Ascending aorta (tissue), 2 donors: ENCODE results near the gene FRAS1. TPM values are rescaled to one million over a fixed set of nuclear protein-coding genes. Genes with fewer than 3 reads are reported as not detected.

Source experiments
- DNase-seq, 2 donors: peaks; one replicate each; pipeline ENCODE4 v3.0.0-alpha.2; 2019; ENCODE audit warnings: low spot score in 2 of 2
- H3K27ac ChIP-seq, 2 donors: fragments of 200-600 bp; sonication (generic); one replicate each; pipeline ENCODE4 v1.5.1; 2016 to 2017; ENCODE audit warnings: mild to moderate bottlenecking in 1 of 2
- H3K27me3 ChIP-seq: fragments of 200-600 bp; sonication (generic); one replicate; pipeline ENCODE4 v1.5.1; 2017
- H3K36me3 ChIP-seq, 2 donors: fragments of 200-600 bp; sonication (generic); one replicate each; pipeline ENCODE4 v1.5.1; 2016
- H3K4me1 ChIP-seq, 2 donors: fragments of 200-600 bp; sonication (generic); one replicate each; pipeline ENCODE4 v1.5.1; 2016 to 2017; ENCODE audit warnings: mild to moderate bottlenecking in 1 of 2
- H3K4me3 ChIP-seq, 2 donors: fragments of 200-600 bp; sonication (generic); one replicate each; pipeline ENCODE4 v1.5.1; 2016 to 2017; ENCODE audit warnings: mild to moderate bottlenecking in 1 of 2
- H3K9me3 ChIP-seq, 2 donors: fragments of 200-600 bp; sonication (generic); one replicate each; pipeline ENCODE4 v1.5.1; 2016
- intact Hi-C: fragments of 100-400 bp; cut with DNase I; formaldehyde crosslinking; loops from one replicate; pipeline ENCODE4 v1.15.1; 2023
- total RNA-seq: library from RNA; depleted of rRNA; stranded (reverse); fragments of >200 nt; gene quantifications from one replicate; pipeline ENCODE4 v1.1.0, GENCODE V29; 2016
- TF ChIP-seq, protein P1 (sequence below), 3 experiments: fragments of 200-600 bp in 2 of 3; fragments of 450-650 bp in 1 of 3; sonication (generic) in 2 of 3; IDR thresholded peaks; one replicate each; pipeline ENCODE4 v1.5.1; 2016 to 2019; ENCODE audit warnings: antibody characterized with exemption in 3 of 3, mild to moderate bottlenecking in 1 of 3, moderate library complexity in 1 of 3

Gene FRAS1
- total RNA-seq, 1 donor from 2014 or later = 0.75 TPM

DNA sequence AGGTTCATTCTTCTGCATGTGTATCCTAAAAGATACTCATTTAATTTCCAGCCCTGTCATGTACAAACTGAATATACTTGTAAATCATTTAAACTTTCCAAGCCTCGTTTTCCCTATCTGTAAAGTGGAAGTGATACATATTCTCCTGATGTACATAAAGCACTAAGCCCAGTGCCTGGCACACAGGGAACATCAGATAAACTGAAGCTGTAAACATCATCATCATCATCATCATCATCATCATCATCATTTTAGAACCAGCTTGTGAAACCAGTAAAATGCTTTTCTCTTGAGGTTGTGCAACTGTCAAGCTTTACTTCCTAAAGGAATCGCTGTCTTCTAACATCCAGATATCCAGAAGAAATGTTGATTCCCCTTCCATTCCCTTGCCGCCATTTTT, 411.1 kb downstream of the FRAS1 start:
- Histone ChIP-seq H3K4me3 (no peak overlapping the region), H3K27ac (no peak overlapping the region), H3K9me3 (no peaks in the 10 kb centered on the region), H3K27me3 (no peaks in the 10 kb centered on the region), H3K36me3 (no peaks in the 10 kb centered on the region), H3K4me1 (no peaks in the 10 kb centered on the region)
- TF ChIP-seq, protein P1, sequence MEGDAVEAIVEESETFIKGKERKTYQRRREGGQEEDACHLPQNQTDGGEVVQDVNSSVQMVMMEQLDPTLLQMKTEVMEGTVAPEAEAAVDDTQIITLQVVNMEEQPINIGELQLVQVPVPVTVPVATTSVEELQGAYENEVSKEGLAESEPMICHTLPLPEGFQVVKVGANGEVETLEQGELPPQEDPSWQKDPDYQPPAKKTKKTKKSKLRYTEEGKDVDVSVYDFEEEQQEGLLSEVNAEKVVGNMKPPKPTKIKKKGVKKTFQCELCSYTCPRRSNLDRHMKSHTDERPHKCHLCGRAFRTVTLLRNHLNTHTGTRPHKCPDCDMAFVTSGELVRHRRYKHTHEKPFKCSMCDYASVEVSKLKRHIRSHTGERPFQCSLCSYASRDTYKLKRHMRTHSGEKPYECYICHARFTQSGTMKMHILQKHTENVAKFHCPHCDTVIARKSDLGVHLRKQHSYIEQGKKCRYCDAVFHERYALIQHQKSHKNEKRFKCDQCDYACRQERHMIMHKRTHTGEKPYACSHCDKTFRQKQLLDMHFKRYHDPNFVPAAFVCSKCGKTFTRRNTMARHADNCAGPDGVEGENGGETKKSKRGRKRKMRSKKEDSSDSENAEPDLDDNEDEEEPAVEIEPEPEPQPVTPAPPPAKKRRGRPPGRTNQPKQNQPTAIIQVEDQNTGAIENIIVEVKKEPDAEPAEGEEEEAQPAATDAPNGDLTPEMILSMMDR (IDR thresholded peaks at IDR 0.05) = no peak
- intact Hi-C loops = no loop called here
- DNase-seq = no peak

DNA sequence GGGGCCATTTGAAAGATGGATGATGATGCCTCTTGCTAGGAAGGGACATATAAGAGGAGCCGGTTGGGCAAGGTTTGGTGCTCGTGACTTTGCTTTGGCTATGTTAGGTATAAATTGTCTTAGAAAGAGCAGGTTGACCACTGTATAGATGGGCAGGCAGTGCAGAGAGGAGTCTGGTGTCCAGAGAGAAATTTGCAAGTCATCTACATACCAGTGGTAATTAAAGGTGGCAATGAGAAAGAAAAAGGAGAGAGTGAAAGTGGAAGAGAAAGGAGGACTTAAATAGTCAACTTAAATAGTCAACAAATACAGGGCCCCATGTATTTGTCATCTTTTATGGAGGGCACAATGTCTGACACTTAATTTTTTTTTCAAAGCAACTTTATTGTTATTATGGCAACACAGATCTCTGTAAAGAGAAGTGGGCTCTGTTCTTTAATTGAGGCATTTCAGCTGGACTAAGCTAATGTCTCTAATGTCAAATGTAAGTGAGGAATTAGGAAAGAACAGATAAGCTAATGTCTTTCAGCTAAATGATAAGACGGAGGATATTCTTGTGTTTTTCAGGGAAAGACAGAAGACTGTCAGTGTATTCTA, 419.1 kb downstream of the FRAS1 start:
- no peaks in the 10 kb centered on the region for H3K36me3 ChIP-seq
- no peaks in the 10 kb centered on the region for H3K4me1 ChIP-seq
- TF ChIP-seq, protein P1 (IDR thresholded peaks at IDR 0.05) = no peak
- H3K9me3 ChIP-seq = no peaks in the 10 kb centered on the region
- intact Hi-C loops = no loop called here
- no peak for DNase-seq
- no peak overlapping the region for H3K27ac ChIP-seq
- no peak overlapping the region for H3K4me3 ChIP-seq
- H3K27me3 ChIP-seq = no peaks in the 10 kb centered on the region

DNA sequence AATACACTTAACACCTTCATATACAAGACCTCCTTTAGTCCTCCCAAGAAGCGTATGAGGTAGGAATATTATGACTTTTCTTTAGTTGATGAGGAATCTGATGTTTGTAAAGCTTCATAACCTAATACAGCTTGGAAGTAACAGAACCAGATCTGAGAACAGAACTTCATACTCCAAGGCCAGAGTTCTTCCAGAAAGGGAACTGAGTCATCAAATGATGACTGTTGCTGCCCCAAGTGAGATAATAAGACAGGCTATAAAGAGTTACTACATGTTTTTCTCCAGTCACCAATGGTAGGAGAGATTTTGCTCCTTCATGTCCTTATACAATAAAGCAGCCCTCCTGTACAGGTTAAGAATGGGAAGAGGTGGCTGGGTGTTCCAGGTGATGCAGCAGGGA, 420.2 kb downstream of the FRAS1 start:
- TF ChIP-seq, protein P1 (IDR thresholded peaks at IDR 0.05) = no peak
- Histone ChIP-seq H3K27me3 (no peaks in the 10 kb centered on the region), H3K9me3 (no peaks in the 10 kb centered on the region), H3K36me3 (no peaks in the 10 kb centered on the region), H3K4me1 (no peaks in the 10 kb centered on the region), H3K4me3 (no peak overlapping the region), H3K27ac (no peak overlapping the region)
- DNase-seq = no peak
- intact Hi-C loops = no loop called here

DNA sequence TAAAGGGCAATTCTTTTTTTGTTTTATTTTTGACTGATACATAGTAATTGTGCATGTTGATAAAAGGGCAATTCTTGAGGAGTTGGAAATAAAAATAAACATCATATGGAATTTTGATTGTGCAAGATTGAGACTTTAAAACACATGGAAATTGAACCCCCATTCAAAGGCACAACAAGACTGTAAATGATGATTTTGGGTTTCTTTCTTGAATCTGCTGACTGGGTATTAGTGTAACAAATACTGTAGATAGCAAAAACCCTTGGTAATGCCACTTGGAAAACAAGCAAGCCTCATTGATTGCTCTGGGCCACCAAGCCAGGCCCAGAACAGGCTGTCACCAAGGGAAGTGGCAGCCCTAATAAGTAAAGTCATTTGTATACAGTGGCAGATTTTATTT, 421.4 kb downstream of the FRAS1 start:
- TF ChIP-seq, protein P1 (IDR thresholded peaks at IDR 0.05) = no peak
- intact Hi-C loops = no loop called here
- Histone ChIP-seq H3K9me3 (no peaks in the 10 kb centered on the region), H3K4me3 (no peak overlapping the region), H3K27me3 (no peaks in the 10 kb centered on the region), H3K27ac (no peak overlapping the region), H3K4me1 (no peaks in the 10 kb centered on the region), H3K36me3 (no peaks in the 10 kb centered on the region)
- no peak for DNase-seq

DNA sequence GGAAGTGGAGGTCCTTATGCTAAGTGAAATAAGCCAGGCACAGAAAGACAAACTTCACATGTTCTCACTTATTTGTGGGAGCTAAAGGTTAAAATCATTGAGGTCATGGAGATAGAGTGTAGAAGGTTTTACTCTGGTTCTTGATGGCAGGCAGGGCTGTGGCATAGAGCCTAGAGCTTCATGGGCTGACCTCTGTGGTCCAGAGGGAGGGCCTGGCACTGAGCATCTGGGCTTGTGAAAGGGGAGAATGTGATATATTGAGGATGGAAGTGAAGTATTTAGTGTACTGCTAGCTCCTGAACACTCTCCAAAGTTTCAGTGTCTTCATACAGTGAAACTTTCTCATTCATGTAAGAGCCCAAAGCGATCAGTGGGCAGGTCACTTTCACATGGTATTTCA, 423.2 kb downstream of the FRAS1 start:
- no peaks in the 10 kb centered on the region for H3K9me3 ChIP-seq
- TF ChIP-seq, protein P1 (IDR thresholded peaks at IDR 0.05) = no peak
- intact Hi-C loops = no loop called here
- DNase-seq = no peak
- H3K4me1 ChIP-seq = no peaks in the 10 kb centered on the region
- H3K27ac ChIP-seq = no peak overlapping the region
- H3K36me3 ChIP-seq = no peaks in the 10 kb centered on the region
- no peak overlapping the region for H3K4me3 ChIP-seq
- H3K27me3 ChIP-seq = no peaks in the 10 kb centered on the region

DNA sequence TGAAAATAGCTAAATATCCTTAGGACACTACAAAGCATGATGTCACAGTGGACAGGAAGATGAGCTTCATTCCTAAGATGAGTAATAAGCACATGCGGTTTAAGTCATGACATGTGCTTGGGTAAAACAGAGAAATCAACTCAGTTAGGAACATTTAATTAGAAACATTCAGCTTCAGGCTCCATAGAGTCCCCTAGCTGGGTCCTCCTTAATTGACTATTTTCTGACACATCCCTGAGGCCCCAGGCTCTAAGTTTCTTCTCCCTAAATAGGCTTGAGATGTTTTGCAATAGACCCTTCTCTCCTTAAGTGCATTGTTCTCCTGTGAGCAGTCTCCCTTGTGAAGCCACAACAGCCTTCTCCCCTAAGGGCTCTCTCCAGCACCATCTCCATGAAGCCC, 424.1 kb downstream of the FRAS1 start:
- no peak overlapping the region for H3K27ac ChIP-seq
- no peaks in the 10 kb centered on the region for H3K4me1 ChIP-seq
- intact Hi-C loops = no loop called here
- TF ChIP-seq, protein P1 (IDR thresholded peaks at IDR 0.05) = no peak
- no peak overlapping the region for H3K4me3 ChIP-seq
- H3K9me3 ChIP-seq = no peaks in the 10 kb centered on the region
- H3K36me3 ChIP-seq = no peaks in the 10 kb centered on the region
- H3K27me3 ChIP-seq = no peaks in the 10 kb centered on the region
- DNase-seq = no peak
